SKM-1 treated with dmso at 0.1 percent for 144 hours (cell line): ENCODE measurements around the gene SPDYE8.
"Not testable (repeated sequence)": the region's sequence is repeated elsewhere in the genome, so short reads cannot be mapped to it uniquely, and the experiment has no call there.

Experiments used
- DNase-seq: peaks from one replicate; lab custom pipeline; 2025; ENCODE audit not compliant: unreplicated experiment; lab: John Stamatoyannopoulos, UW

SPDYE8 gene

GRCh38 chr7:73029666-73030065 is at the start of gene SPDYE8:
SPDYE8 (minus strand) TSS chr7:73029766; CDS start chr7:73027966, 1,800 bp downstream.
- not testable (repeated sequence) for DNase-seq

- DNase-seq: not testable (repeated sequence)
These were observed 28.2 kb upstream of the SPDYE8 start, which contains the start of gene SPDYE11 for GRCh38 chr7:73057811-73058210. SPDYE11 (minus strand) TSS chr7:73057911; CDS start chr7:73056111, 1,800 bp downstream.

- DNase-seq: not testable (repeated sequence)
These were observed 23.1 kb downstream of the SPDYE8 start for GRCh38 chr7:73006491-73006890.

GRCh38 chr7:73005693-73006447 is 23.7 kb downstream of the SPDYE8 start:
- DNase-seq: not testable (repeated sequence)

GRCh38 chr7:73005356-73005692 is 24.2 kb downstream of the SPDYE8 start:
- not testable (repeated sequence) for DNase-seq

GRCh38 chr7:72997887-72998468 is 31.6 kb downstream of the SPDYE8 start:
- not testable (repeated sequence) for DNase-seq

GRCh38 chr7:72997447-72997846 is 32.1 kb downstream of the SPDYE8 start:
- not testable (repeated sequence) for DNase-seq

- not testable (repeated sequence) for DNase-seq
These were observed 34.1 kb downstream of the SPDYE8 start for GRCh38 chr7:72995484-72995883.

- not testable (repeated sequence) for DNase-seq
These were observed 39.2 kb downstream of the SPDYE8 start for GRCh38 chr7:72990146-72990913.

- DNase-seq: not testable (repeated sequence)
These were observed 47.5 kb downstream of the SPDYE8 start for GRCh38 chr7:72982084-72982483.

GRCh38 chr7:72980382-72980781 is 49.2 kb downstream of the SPDYE8 start:
- not testable (repeated sequence) for DNase-seq

GRCh38 chr7:72976434-72976833 is 53.1 kb downstream of the SPDYE8 start:
- not testable (repeated sequence) for DNase-seq

- not testable (repeated sequence) for DNase-seq
These were observed 53.8 kb downstream of the SPDYE8 start for GRCh38 chr7:72975656-72976286.

- not testable (repeated sequence) for DNase-seq
These were observed 54.8 kb downstream of the SPDYE8 start for GRCh38 chr7:72974781-72975180.

- DNase-seq: not testable (repeated sequence)
These were observed 58.1 kb downstream of the SPDYE8 start for GRCh38 chr7:72971505-72971904.
